Stimulated activated CD4-positive, alpha-beta T cell treated with anti-CD3 and anti-CD28 coated beads, Interleukin-4, amount 100 ng/mL, for 24 hours (primary cell): ENCODE results near the gene MMP27.

Source experiments
- DNase-seq: peaks from one replicate; pipeline ENCODE4 v3.0.0-alpha.2; 2020

Gene MMP27

GRCh38 chr11:102703826-102704493 is 1.6 kb downstream of the MMP27 start:
- DNase-seq: no peak

GRCh38 chr11:102695201-102695600 is 10.4 kb downstream of the MMP27 start:
- no peak for DNase-seq

GRCh38 chr11:102685754-102686153 is 19.8 kb downstream of the MMP27 start:
- no peak for DNase-seq

GRCh38 chr11:102685338-102685737 is 20.2 kb downstream of the MMP27 start:
- no peak for DNase-seq

- no peak for DNase-seq
Measured at GRCh38 chr11:102683277-102683676, 22.3 kb downstream of the MMP27 start.

GRCh38 chr11:102680945-102681344 is 24.6 kb downstream of the MMP27 start:
- no peak for DNase-seq

- no peak for DNase-seq
Measured at GRCh38 chr11:102678022-102678421, 27.5 kb downstream of the MMP27 start.

- DNase-seq: no peak
Measured at GRCh38 chr11:102676084-102676483, 29.5 kb downstream of the MMP27 start.

- DNase-seq: no peak
Measured at GRCh38 chr11:102669664-102670063, 35.9 kb downstream of the MMP27 start.

GRCh38 chr11:102666331-102666957 is 39.1 kb downstream of the MMP27 start:
- peak; percentile 17 for DNase-seq

- DNase-seq: peak; percentile 14
Measured at GRCh38 chr11:102664001-102664752, 41.4 kb downstream of the MMP27 start.

- no peak for DNase-seq
Measured at GRCh38 chr11:102662607-102663006, 43.0 kb downstream of the MMP27 start.

GRCh38 chr11:102661040-102661439 is 44.5 kb downstream of the MMP27 start:
- no peak for DNase-seq

- no peak for DNase-seq
Measured at GRCh38 chr11:102656528-102656927, 49.0 kb downstream of the MMP27 start.

- DNase-seq: no peak
Measured at GRCh38 chr11:102655547-102655946, 50.0 kb downstream of the MMP27 start.

GRCh38 chr11:102654761-102655160 is 50.8 kb downstream of the MMP27 start:
- no peak for DNase-seq

GRCh38 chr11:102653744-102654291 is 51.8 kb downstream of the MMP27 start:
- DNase-seq: no peak

GRCh38 chr11:102647430-102647829 is 58.1 kb downstream of the MMP27 start:
- no peak for DNase-seq

GRCh38 chr11:102643941-102644340 is 61.6 kb downstream of the MMP27 start:
- no peak for DNase-seq
